Natural killer cell treated with Interleukin-12 subunit alpha and Interleukin-12 subunit beta and Interleukin-15 and Interleukin-18, amount 100 ng/mL, for 72 hours (primary cell): ENCODE measurements around the gene CREB5. TPM values are rescaled to one million over a fixed set of nuclear protein-coding genes. Genes with fewer than 3 reads are reported as not detected.

ENCODE experiments used
- ATAC-seq, 2 donors: fragments of 150-1000 bp; cut with Tn5 transposase in 1 of 2; sonication (Bioruptor Pico), chemical (Tn5 transposase) in 1 of 2; 2 replicates each; pipeline ENCODE4 v1.10.0; 2021
- DNase-seq: peaks from one replicate; pipeline ENCODE4 v3.0.0; 2022; ENCODE audit warnings: low spot score
- H3K27ac Mint-ChIP-seq, 2 donors: 1 replicate in 1 of 2; 2 replicates in 1 of 2; pipeline ENCODE4 v1.8.0; 2022; ENCODE audit warnings: mixed read lengths in 2 of 2, mild to moderate bottlenecking in 1 of 2, moderate library complexity in 1 of 2
- H3K27me3 Mint-ChIP-seq, 2 donors: 1 replicate in 1 of 2; 2 replicates in 1 of 2; pipeline ENCODE4 v1.8.0; 2022; ENCODE audit warnings: mixed read lengths in 2 of 2
- H3K36me3 Mint-ChIP-seq: one replicate; pipeline ENCODE4 v1.8.0; 2022; ENCODE audit warnings: mixed read lengths
- H3K4me1 Mint-ChIP-seq, 2 donors: 1 replicate in 1 of 2; 2 replicates in 1 of 2; pipeline ENCODE4 v1.8.0; 2022; ENCODE audit warnings: low read depth in 2 of 2, mixed read lengths in 2 of 2, mild to moderate bottlenecking in 1 of 2
- H3K4me3 Mint-ChIP-seq: one replicate; pipeline ENCODE4 v1.8.0; 2022; ENCODE audit warnings: mixed read lengths
- H3K9me3 Mint-ChIP-seq: 2 replicates; pipeline ENCODE4 v1.8.0; 2022; ENCODE audit warnings: mixed read lengths
- total RNA-seq, 2 donors: library from RNA; stranded (reverse); gene quantifications; one replicate each; pipeline ENCODE4 v1.2.3, GENCODE V29; 2022

CREB5 gene
- total RNA-seq, 2 donors from 2014 or later = 0.62 TPM; not detected in 1

DNA sequence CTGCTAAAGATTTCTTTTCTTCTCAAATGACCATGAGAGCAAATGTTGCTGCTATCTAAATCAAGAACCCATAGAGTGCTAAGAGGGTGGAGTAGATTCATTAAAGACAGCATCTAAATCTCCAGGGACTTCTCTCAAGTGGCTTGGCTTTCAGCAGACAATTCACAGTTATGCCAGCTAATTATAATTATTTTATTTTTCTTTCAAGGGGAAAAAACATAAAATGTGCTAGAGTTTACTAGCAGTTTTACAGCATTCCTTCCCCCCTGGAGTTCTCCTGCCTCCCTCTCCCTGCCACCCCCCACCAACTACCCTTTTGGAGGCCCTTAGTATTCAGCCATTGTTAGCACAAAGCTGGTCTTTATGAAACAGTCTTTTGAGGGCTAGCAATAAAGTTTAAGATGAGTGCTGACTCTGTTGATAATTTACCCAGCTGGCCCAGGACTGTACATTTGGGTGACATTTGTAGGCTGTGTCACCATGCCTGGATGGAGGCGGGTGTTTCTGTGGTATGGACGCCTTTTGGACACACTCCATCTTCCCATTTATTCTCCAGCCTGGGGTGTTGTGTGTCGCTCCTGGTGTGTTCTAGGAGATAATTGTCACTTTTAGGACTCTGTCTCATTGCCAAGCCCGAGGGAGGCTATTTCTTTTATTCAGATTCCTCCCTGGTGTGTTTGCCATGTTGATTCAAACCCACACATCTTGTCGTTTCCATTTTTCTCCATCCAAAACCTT lies 160.2 kb downstream of the CREB5 start:
- ATAC-seq = no peak
- DNase-seq = no peak
- Mint-ChIP-seq H3K27ac (no peak overlapping the region), H3K4me1 (no peaks in the 10 kb centered on the region), H3K4me3 (no peak overlapping the region), H3K9me3 (no peaks in the 10 kb centered on the region), H3K27me3 (peaks cover 18 to 24% of the 10 kb centered on the region in 2 donors), H3K36me3 (no peaks in the 10 kb centered on the region)

DNA sequence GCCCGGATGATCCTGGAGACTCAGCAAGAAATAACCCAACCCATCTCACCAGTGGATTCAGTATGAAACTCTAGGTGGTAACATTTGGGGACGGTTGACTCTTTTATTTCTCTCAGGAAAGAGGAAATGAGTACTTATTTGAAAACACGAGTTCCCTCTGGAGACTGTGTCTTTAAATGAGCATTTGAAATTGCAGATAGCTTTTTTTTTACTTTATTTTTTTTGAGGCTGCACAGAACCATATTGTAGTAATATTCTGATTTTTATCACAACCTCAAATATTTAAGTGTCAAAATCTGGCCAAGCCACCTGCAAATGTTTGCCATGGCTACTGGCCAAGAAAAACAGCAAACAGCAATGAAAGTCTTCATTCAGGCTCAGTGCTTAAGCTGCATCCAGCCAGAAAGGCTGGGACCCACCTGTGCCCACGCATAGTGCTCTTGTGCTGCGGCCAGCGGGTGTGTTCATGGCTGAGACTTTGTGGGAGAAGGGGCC lies 160.8 kb downstream of the CREB5 start:
- no peak for DNase-seq
- Mint-ChIP-seq H3K4me3 (no peak overlapping the region), H3K27me3 (peaks cover 18 to 24% of the 10 kb centered on the region in 2 donors), H3K9me3 (no peaks in the 10 kb centered on the region), H3K27ac (no peak overlapping the region), H3K4me1 (no peaks in the 10 kb centered on the region), H3K36me3 (no peaks in the 10 kb centered on the region)
- ATAC-seq = no peak

GRCh38 chr7:28573651-28574301 lies 161.5 kb downstream of the CREB5 start:
- no peak overlapping the region for H3K4me3 Mint-ChIP-seq
- ATAC-seq = no peak

GRCh38 chr7:28575241-28575643 lies 162.9 kb downstream of the CREB5 start:
- Mint-ChIP-seq H3K27ac (no peak overlapping the region), H3K4me1 (no peaks in the 10 kb centered on the region), H3K9me3 (no peaks in the 10 kb centered on the region), H3K27me3 (peaks cover 17 to 24% of the 10 kb centered on the region in 2 donors), H3K4me3 (no peak overlapping the region), H3K36me3 (no peaks in the 10 kb centered on the region)
- ATAC-seq (no peak), DNase-seq (no peak)

More at GRCh38 chr7:28573651-28574301, 161.5 kb downstream of the CREB5 start:
- DNase-seq = no peak
- H3K27ac Mint-ChIP-seq = no peak overlapping the region
- H3K36me3 Mint-ChIP-seq = no peaks in the 10 kb centered on the region
- no peaks in the 10 kb centered on the region for H3K9me3 Mint-ChIP-seq
- H3K27me3 Mint-ChIP-seq = peaks cover 18 to 24% of the 10 kb centered on the region in 2 donors
- no peaks in the 10 kb centered on the region for H3K4me1 Mint-ChIP-seq

DNA sequence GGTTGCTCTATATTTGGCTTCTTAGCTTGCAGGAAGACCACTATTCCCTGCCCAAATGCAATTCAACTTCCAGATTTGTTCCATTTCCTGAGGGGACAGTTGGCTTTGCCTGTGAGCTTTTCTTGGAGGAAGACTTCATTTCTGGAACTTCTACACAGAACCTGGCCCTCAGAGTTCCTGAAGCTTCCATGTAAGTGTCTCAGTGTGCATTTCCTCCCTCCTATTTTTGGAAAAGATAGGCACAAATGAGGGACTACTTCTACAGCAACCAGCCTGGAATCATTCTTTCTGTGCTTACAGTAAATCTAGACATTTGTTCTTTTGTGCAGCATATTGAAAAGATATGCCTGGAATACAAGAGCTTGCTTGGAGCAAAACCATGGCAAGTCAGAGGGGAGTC lies 164.3 kb downstream of the CREB5 start:
- Mint-ChIP-seq H3K36me3 (no peaks in the 10 kb centered on the region), H3K4me3 (no peak overlapping the region), H3K27ac (no peak overlapping the region), H3K27me3 (peaks cover 10 to 12% of the 10 kb centered on the region in 2 donors), H3K4me1 (no peaks in the 10 kb centered on the region), H3K9me3 (no peaks in the 10 kb centered on the region)
- no peak for DNase-seq
- ATAC-seq = no peak

DNA sequence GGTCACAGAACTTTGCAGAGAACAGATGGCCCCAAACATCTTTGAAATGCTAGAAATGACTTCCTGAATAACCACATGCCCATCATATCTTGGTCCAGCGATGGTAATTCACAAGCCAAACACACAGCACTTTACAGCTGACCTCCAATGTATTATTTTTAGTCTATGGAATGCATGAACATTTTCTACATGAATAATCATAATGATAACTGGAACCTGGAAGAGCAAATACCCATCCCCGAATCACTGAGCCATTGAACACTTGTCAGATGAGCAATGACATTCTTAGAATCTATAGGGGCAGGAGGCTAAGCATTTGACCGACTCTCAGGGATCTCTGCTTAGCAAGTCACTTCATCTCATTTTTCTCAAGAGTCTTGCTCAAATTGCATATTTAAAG lies 167.3 kb downstream of the CREB5 start:
- ATAC-seq (no peak), DNase-seq (no peak)
- H3K27ac Mint-ChIP-seq = no peak overlapping the region
- no peaks in the 10 kb centered on the region for H3K4me1 Mint-ChIP-seq
- H3K36me3 Mint-ChIP-seq = no peaks in the 10 kb centered on the region
- peaks cover 7 to 24% of the 10 kb centered on the region in 2 donors for H3K27me3 Mint-ChIP-seq
- no peaks in the 10 kb centered on the region for H3K9me3 Mint-ChIP-seq
- no peak overlapping the region for H3K4me3 Mint-ChIP-seq

GRCh38 chr7:28580665-28581064 lies 168.3 kb downstream of the CREB5 start:
- H3K27ac Mint-ChIP-seq = no peak overlapping the region
- H3K36me3 Mint-ChIP-seq = no peaks in the 10 kb centered on the region
- ATAC-seq = no peak
- no peak for DNase-seq
- H3K4me1 Mint-ChIP-seq = no peaks in the 10 kb centered on the region
- H3K9me3 Mint-ChIP-seq = no peaks in the 10 kb centered on the region
- peaks cover 7 to 24% of the 10 kb centered on the region in 2 donors for H3K27me3 Mint-ChIP-seq
- no peak overlapping the region for H3K4me3 Mint-ChIP-seq

DNA sequence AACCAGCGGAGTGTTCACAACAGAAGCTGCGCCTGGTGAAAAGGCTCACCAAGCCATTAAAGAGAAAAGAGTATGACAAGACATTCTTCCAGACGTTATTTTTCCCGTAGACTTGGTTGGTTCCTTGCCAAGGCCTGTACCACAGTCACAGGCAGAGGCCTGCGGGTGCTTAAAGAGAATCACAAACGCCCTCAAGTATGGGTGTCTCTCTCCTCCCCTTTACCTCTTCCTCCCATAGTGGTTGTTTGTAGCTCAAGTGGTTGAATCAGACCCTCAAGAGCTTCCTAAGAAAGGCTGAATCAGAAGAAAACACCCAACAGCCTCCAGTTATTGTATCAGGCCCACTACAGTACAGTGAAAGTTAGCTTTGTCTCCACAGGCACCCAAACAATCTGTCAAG lies 169.0 kb downstream of the CREB5 start:
- H3K4me3 Mint-ChIP-seq = no peak overlapping the region
- ATAC-seq = no peak

DNA sequence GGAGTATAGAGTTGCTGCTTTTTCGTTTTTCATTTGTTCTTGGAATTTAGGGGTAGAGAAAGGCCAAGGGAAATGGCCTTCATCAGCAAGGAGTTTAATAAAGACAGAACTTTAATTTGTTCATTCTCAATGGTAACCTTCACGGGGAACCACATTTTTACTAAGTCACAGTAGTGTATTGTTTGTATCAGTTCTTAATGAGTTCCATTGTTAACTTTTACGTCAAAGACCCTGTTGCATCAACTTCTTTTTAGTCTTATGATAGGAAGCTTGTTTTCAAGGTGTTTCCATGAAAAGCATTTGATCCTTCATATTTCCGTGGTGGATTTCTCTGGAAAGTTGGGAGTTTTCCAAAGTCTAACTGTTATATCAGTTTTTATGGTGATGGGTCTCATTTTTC lies 169.9 kb downstream of the CREB5 start:
- Mint-ChIP-seq H3K9me3 (no peaks in the 10 kb centered on the region), H3K36me3 (no peaks in the 10 kb centered on the region), H3K4me3 (no peak overlapping the region), H3K4me1 (no peaks in the 10 kb centered on the region), H3K27me3 (peaks cover 9 to 31% of the 10 kb centered on the region in 2 donors), H3K27ac (no peak overlapping the region)
- DNase-seq (no peak), ATAC-seq (no peak)

More for the DNA sequence above, 169.0 kb downstream of the CREB5 start:
- Mint-ChIP-seq H3K4me1 (no peaks in the 10 kb centered on the region), H3K27ac (no peak overlapping the region), H3K27me3 (peaks cover 7 to 24% of the 10 kb centered on the region in 2 donors), H3K9me3 (no peaks in the 10 kb centered on the region), H3K36me3 (no peaks in the 10 kb centered on the region)
- DNase-seq = no peak

GRCh38 chr7:28584235-28584634 lies 171.9 kb downstream of the CREB5 start:
- H3K27ac Mint-ChIP-seq = no peak overlapping the region
- peaks cover 9 to 32% of the 10 kb centered on the region in 2 donors for H3K27me3 Mint-ChIP-seq
- H3K4me3 Mint-ChIP-seq = no peak overlapping the region
- no peaks in the 10 kb centered on the region for H3K4me1 Mint-ChIP-seq
- DNase-seq (no peak), ATAC-seq (no peak)
- H3K9me3 Mint-ChIP-seq = no peaks in the 10 kb centered on the region
- H3K36me3 Mint-ChIP-seq = no peaks in the 10 kb centered on the region

DNA sequence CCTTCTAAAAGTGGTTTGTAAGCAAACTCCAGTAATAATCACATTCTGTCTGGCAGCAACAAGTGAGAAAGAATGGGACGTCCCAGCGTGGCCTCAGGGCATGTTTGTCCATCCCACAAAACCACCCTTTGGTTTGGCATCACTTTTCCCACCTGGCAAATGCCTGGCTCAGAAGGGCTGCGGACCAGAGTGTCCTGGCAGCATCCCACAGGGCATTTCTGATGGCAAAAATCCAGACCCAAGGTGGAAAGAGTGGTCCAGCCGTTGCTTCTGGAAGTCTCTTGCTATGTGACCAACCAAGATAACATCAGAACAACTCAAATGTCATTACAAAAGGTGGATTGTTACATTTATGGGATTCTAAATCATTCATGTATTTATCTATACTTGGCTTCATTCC lies 174.4 kb downstream of the CREB5 start:
- Mint-ChIP-seq H3K9me3 (no peaks in the 10 kb centered on the region), H3K27me3 (peaks cover 9 to 31% of the 10 kb centered on the region in 2 donors), H3K36me3 (no peaks in the 10 kb centered on the region), H3K27ac (no peak overlapping the region), H3K4me3 (no peak overlapping the region), H3K4me1 (peaks cover 0 to 6% of the 10 kb centered on the region in 2 donors)
- DNase-seq (no peak), ATAC-seq (no peak)

GRCh38 chr7:28587211-28587610 lies 174.9 kb downstream of the CREB5 start:
- Mint-ChIP-seq H3K36me3 (no peaks in the 10 kb centered on the region), H3K27me3 (peaks cover 9 to 26% of the 10 kb centered on the region in 2 donors), H3K9me3 (no peaks in the 10 kb centered on the region), H3K4me1 (peaks cover 0 to 6% of the 10 kb centered on the region in 2 donors), H3K27ac (no peak overlapping the region), H3K4me3 (no peak overlapping the region)
- ATAC-seq = no peak
- no peak for DNase-seq

- H3K4me1 Mint-ChIP-seq = peaks cover 0 to 6% of the 10 kb centered on the region in 2 donors
- no peak overlapping the region for H3K27ac Mint-ChIP-seq
- ATAC-seq = no peak
- H3K27me3 Mint-ChIP-seq = peaks cover 6 to 15% of the 10 kb centered on the region in 2 donors
- H3K9me3 Mint-ChIP-seq = no peaks in the 10 kb centered on the region
- no peak for DNase-seq
- no peaks in the 10 kb centered on the region for H3K36me3 Mint-ChIP-seq
- no peak overlapping the region for H3K4me3 Mint-ChIP-seq
These were observed 176.3 kb downstream of the CREB5 start for GRCh38 chr7:28588602-28589001.

GRCh38 chr7:28591041-28591674 lies 178.8 kb downstream of the CREB5 start:
- H3K9me3 Mint-ChIP-seq = no peaks in the 10 kb centered on the region
- H3K4me1 Mint-ChIP-seq = peaks cover 0 to 6% of the 10 kb centered on the region in 2 donors
- no peak overlapping the region for H3K27ac Mint-ChIP-seq
- H3K27me3 Mint-ChIP-seq = peaks cover 2 to 8% of the 10 kb centered on the region in 2 donors
- ATAC-seq = no peak
- H3K4me3 Mint-ChIP-seq = no peak overlapping the region
- no peaks in the 10 kb centered on the region for H3K36me3 Mint-ChIP-seq
- no peak for DNase-seq
